HG03558 (cell line): ENCODE results near the gene SRGAP3.
A peak's percentile ranks its signal among the peaks of the same experiment; 100 is the strongest.
"Not testable (repeated sequence)": the region's sequence is repeated elsewhere in the genome, so short reads cannot be mapped to it uniquely, and the experiment has no call there.

Experiments used
- ATAC-seq: cut with Tn5 transposase; IDR thresholded peaks from one replicate; pipeline ENCODE4 v1.9.1; 2021; ENCODE audit warnings: moderate number of reproducible peaks; ENCODE audit not compliant: unreplicated experiment; ENCODE audit errors: extremely low read depth

SRGAP3 gene

DNA sequence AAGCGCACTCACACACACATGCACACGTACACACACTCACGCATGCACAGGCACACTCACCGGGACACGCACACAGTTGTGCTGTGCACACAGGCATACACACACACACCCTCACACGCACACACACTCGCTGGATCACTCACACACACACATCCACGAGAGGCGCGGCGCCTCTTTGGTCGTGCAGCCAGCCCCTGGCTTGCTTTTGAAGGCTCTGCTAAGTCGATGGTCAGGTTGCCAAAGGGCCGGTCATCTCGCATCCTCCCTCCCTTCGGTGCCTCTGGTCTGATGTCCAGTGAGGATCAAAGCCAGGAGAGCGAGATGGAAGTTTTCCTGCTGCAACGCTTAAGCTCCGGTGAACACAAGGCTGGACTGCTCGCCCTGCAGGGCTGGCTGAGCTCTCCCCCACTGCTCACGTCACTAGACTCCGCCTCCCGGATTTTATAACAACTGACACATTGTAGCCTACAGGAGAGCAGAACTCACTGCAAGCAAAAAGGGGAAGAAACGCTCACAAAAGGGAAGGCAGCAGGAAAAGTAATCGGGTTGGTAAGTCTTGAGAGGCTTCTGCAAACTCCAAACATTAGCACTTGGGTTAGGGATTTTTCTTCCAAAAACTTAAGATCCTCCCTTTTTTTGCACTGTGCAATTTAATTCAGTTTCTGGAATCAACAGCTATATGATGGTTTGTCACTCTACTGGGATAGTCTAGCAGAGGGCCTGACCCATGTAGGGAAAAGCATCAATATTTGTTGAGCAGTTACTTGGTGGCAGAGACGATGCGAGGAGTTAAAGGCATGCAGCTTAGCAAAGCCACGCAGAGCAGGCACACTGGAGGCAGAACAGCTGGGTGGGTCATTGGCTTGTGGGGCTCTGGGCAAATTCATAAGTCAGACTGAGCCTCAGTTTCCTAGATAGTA lies at the start of gene SRGAP3:
Gene SRGAP3 (minus strand): TSS at position 374 of the 920 bp plus-strand sequence. CDS start 695 bp downstream, outside the sequence.
- peak; percentile 100 for ATAC-seq

DNA sequence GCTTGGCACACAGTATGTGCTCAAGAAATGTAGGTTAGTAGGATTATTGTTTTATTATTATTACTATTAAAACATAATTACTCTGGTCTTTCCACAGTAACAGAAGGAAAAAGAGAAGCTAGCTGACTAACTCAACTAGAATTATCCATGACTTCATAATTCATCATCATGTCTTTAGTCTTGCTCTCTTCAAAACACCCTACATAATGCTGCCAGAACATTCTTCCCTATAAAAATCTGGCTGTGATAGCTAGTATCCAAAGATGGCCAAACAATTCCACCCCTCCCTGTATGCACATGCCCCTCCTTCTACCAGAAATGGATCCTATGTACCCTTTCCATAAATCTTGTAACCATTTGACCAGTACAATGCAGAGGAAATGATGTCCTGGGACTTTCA lies 48.8 kb upstream of the SRGAP3 start:
- ATAC-seq, result no peak

DNA sequence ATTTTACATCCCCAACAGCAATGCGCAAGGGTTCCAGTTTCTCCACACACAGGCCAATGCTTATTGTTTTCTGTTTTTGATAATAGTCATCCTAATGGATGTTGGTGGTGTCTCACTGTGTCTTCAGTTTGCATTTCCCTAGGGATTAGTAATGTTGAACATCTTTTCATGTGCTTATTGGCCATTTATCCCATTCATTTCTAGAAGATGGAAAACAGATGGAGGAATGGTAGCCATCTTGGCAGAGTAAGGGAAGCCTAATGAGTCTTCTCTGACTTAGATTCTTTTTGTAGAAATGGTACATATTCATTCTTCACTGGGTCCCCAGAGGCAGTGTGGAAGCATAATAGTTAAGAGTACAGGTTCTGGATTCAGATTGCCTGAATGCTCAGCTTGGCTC lies 46.8 kb upstream of the SRGAP3 start:
- no peak for ATAC-seq

DNA sequence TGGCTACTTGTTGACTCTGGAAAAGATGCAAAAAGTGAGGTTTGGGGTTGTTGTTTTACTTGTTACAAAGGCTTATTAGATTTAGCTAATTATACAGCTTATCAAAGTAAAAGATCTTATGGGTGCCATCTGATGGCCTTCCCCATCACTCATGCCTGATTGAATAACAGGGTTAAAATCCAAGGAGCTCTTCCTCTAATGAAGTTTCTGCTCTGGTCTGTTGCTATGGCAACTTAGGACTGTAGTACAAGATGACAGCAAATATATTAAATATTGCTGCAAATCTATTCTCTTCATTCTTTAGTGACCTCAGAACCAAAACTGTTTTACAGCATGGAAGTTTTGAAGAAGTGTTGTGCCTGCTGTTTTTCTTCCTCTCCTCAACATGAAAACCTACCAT lies 45.6 kb upstream of the SRGAP3 start:
- ATAC-seq, result no peak

DNA sequence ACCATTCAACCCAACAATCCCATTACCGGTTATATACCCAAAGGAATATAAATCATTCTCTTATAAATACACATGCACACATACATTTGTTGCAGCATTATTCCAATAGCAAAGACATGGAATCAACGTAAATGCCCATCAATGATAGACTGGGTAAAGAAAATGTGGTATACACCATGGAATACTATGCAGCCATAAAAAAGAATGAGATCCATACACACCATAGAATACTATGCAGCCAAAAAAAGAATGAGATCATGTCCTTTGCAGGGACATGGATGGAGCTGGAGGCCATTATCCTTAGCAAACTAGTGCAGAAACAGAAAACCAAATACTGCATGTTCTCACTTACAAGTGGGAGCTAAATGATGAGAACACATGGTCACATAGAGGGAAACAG lies 44.5 kb upstream of the SRGAP3 start:
- not testable (repeated sequence) for ATAC-seq

DNA sequence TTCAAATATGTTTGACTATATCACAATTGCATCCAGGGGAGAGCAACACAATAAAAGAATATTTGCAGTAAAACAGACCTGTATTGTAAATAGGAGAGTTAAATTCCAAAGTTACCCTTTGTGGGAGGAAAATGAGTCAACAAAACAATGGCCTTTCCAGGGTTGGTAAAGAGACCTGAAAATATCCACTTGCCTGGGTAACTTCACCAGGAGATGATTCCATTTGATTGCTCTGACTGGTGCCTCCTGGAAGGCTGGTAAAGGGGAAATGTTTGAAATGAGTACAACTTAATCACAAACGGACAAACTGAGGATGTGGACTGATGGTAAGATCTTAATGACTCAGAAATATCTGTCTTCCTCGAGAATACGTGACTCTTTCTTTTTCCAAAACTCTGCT lies 43.6 kb upstream of the SRGAP3 start:
- no peak for ATAC-seq

DNA sequence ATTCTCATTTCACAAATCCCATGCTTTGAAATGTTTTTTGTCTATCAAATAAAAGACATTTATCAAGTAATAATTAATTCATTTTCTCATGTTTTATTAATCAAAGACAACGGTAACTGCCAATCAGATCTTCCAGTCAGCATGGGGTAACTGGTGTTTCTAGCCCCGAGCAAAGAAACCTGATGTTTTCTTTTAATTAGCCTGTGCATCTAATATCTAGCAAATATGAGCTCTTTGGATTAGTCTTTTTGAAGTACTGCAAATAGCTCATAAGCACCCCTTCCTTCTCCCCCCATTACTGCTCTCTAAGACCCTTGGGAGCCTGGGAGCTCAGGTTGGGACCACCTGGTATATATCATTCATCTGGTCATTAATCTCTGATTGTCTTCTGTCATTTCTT lies 43.1 kb upstream of the SRGAP3 start:
- ATAC-seq, result no peak

DNA sequence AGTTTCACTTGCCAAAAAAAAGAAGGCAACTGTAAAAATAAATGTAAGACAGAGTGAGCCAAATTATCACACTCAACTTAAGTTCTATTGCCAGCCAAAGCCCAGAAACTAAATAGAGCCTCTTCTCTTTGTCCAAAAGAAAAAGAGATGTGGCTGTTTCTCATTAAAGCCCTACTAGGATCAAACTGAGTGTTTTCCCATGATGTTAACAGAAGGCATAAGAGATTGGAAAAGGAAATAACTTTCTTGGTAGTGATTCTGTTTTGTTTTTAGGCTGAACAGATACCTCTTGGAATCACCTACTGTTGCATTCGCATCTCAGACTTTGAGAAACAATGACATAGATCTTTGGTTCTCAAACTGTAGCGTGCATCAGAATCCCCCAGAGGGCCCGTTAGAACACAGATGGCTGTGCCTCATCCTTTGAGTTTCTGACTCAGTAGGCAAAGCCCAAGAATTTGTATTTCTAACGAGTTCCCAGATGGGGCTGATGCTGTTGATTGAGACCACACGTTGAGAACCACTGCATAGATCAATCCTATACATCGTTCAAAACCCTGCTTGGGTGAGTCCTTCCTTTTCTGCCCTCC lies 42.5 kb upstream of the SRGAP3 start:
- ATAC-seq, result no peak

DNA sequence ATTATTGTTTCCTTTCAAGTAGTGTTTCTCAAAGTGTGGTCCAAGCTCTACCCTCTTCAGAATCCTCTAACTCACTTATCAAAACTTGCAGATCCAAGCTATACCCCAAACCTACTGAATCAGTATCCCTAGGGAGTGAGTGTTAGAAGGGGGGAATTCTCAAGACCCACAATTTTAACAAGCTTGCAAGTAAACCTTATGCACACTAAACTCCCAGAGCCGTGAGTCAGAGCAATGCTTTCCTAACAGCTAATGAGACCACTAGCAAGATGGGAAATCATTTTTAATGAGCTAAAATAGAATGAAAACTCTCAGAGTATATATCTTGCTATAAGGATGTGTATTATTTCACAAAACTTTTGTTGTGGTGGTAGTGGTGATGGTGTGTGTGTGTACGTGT lies 41.1 kb upstream of the SRGAP3 start:
- ATAC-seq, result no peak

DNA sequence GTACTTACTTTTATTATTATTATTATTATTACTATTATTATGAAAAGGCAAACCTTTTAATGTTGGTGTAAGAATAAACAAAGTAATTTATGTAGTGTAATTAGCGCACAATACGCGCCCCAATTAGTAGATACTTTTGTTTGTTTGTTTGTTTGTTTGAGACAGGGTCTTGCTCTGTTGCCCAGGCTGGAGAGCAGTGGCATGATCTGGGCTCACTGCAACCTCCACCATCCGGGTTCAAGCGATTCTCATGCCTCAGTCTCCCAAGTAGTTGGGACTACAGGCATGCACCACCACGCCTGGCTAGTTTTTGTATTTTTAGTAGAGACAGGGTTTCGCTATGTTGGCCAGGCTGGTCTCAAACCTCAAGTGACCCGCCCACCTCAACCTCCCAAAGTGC lies 32.1 kb upstream of the SRGAP3 start:
- ATAC-seq, result not testable (repeated sequence)

DNA sequence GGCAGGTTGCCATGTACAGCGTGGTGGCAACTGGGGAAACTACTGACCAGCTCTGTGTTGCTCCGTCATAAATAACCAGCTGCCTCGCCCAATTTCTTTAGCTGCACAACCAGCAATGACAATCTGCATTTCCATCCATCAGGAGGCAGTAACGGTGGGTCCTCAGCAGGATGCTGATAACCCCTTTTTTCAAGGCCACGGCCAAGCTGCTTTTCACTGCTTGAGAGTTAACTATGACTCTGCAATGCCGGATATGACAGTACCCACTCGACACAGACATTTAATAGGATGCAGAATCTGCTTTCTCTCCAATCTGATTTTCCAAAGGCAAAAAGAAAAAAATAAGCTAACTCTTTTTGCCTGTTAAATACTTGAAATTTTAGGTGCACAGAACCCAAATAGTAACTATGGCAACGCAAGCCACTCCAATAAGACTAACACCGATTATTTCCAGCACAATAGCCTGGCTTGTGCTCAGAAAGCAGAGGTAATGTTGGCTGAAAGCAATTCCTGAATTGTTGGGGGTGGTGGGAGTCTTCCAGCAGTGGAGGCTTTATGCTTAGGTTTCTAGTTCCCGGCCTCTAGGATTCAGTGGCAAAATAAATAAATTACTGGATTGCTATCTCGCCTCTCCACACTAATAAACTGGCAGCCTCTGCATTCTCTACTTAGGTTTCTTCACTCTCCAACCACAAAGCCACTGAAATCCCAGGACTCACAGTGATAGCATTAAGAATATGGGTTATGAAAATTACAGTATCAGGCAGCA lies 31.2 kb upstream of the SRGAP3 start:
- ATAC-seq, result no peak

DNA sequence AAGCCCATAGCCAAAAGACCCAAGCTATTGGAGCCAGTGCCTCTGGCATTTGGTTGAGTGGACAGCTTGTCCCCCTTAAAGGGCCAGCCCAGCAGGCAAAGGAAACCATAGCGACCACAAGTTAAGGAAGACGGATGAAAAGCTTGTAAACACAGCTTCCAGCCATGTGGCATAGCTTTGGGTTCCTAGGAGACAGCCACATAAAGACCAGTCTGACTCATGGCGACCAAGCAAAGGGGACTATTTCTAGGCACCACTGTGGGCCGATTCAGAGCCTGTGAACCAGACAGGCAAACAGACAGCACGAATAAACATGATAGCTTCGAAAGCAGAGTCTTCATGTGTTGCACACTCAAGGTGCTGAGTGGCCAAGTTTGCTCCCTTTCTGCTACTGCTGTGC lies 30.5 kb upstream of the SRGAP3 start:
- no peak for ATAC-seq

DNA sequence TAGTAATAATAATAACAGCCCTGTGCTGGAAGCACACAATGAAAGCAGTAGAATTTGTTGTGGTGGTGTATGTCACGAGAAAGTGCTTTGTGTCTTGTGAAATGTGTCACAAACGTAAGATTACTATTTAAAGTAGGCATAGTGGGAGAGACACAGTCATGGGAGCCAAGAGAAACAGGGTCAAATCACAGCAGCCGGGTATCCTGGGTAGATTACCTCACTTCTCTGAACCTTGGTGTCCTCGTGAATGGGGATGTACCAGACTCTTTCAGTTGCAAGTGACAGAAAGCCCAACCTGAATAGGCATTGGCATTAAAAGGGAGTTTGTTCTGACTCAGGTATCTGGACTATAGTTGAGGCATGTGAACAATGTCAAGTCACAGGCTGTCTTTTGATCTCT lies 29.1 kb upstream of the SRGAP3 start:
- ATAC-seq, result no peak

DNA sequence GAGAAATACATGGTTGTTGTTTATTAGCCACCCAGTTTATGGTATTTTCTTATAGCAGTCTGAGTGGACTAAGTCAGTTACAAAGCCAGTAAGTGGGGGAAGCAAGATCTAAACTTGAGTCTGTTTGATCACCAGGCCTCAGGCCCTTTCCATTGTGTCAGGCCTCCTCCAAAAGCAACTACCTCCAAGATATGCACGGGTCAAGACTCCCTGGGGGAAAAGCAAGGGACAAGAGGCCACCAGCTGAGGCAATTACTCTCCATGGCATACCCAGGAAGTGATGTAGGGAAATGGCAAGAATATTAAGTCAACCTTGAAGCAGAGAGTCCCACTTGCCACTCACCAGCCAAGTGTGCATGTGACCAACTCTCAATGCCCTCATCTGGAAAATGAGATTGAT lies 28.6 kb upstream of the SRGAP3 start:
- no peak for ATAC-seq

DNA sequence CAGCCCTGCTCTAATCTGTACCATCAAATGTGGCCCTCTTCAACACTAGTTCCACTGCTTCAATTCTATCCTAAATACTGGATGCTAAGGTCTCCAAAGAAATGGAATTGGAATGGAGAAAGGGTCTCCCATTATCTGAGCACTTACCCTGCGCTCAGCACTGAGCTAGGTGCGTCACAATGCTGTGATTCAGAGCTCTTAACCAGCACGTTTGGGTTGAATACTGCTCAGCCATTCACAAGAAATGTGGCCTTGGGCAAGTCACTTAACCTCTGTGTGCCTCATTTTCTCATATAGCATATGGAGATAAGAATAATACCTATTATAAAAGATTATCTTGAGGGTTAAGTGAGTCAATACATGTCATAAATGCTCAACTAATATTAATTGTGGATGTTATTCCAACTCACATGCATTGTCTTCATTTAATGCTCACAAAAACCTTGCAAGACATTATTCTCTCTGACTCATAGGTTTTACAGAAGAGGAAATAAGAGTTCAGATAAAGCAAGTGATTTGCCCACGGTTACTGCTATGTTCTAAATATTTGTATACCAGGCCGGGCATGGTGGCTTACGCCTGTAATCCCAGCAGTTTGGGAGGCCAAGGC lies 27.4 kb upstream of the SRGAP3 start:
- ATAC-seq, result no peak

DNA sequence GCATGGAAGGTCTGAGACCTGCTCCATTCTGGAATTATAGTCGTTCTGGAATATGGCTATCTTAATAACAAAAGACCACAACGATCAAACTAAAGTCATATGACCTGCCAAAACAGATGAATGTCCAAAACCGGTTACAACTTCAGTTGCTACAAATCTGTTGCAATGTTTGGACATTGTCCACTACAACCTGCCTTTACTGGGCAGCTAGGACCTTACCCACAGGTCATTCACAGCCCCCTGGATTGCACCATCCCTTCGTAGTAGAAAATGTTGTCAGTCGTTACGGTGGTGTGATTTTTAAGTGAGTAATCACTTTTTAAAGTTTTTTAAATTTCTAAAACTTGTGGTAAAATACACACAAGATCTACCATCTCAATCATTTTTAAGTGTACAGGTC lies 22.5 kb upstream of the SRGAP3 start:
- ATAC-seq, result no peak

DNA sequence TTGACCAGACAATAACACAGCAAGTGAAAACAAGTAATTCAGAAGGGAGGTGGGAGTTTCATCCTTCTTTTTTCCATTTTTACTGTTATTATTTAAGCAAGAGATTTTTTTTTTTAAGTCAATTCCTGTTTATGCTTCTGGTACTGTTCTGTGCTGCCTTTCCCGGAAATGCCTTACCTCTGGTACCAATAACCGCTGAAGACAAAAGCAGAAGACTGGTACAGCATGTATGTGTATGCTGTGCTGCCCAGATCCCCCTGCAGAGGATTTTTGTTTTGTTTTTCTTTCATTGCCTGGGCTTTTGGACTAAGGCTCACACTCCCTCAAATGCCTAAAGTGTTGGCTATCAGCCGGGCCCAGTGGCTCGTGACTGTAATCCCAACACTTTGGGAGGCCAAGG lies 21.3 kb upstream of the SRGAP3 start:
- ATAC-seq, result no peak

DNA sequence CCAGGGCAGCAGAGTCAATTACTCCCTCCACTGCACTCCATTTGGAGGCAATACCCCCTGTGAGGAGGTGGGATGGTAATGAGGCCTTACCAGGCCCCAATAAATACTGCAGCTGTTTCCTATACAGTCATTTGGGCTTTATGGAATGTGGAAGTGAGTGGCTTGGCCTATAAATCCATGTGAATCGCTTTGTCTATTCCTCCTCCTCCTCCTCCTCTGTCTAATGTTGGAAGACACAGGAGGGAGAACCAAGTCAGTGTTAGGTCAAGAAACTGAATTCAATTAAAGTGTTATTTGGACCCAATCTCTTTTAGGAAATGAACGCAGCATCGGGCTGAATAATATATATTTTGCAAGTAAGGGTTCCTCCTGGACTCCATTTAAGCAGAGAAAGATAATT lies 17.3 kb upstream of the SRGAP3 start:
- ATAC-seq, result no peak

DNA sequence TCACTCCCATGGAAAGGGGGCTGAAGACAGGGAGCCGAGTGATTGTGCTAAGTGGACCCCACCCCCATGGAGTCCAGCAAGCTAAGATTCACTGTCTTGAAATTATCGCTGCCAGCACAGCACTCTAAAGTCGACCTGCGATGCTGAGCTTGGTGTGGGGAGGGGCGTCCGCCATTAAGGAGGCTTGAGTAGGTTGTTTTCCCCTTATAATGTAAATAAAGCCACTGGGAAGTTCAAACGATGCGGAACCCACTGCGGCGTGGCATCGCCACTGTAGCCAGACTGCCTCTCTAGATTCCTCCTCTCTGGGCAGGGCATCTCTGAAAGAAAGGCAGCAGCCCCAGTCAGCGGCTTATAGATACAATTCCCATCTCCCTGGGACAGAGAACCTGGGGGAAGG lies 10.9 kb upstream of the SRGAP3 start:
- ATAC-seq, result no peak

DNA sequence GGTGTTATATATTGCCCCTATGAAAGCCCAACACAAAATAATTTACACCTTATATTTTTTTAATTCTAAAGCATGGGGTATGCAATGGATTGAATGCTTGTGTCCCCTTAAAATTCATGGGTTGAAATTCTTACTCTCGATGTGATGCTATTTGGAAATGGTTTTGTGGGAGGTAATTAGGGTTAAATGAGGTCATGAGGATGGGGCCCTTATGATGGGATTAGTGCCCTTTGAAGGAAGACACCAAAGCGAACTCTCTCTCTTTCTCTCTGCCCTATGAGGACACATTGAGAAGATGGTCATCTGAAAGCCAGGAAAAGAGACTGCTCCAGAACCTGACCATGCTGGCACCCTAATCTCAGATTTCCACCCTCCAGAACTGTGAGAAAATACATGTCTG lies 7.6 kb upstream of the SRGAP3 start:
- ATAC-seq, result no peak

DNA sequence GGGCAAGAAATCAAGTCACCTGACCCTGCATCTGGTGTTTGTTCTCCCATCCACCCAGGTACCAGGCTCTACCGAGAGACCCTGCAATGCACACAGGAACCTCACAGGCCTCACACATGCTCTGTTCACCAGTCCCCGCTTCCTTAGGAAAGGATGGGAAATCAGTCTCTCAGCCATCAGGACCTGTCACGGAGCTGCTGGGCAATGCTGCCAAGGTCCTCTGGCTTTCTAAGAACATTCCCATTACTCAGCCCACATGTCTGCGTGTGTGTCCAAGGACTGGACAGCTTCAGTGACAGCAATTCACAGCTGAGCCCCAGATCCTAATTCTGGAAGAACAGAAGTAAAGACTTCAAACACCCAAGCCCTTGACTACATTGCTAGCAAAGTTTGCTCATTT lies 6.5 kb upstream of the SRGAP3 start:
- no peak for ATAC-seq
